Metanephros (tissue), 2 donors: ENCODE data around the gene SPRY2. TPM values are rescaled to one million over a fixed set of nuclear protein-coding genes. Genes with fewer than 3 reads are reported as not detected.

Experiments used
- small RNA-seq: library from RNA; depleted of rRNA; stranded (forward); fragments of <200 nt; gene quantifications from one replicate; pipeline ENCODE3, GENCODE V24; 2014; ENCODE audit warnings: low replicate concordance
- total RNA-seq: library from RNA; depleted of rRNA; stranded (reverse); fragments of >200 nt; gene quantifications from one replicate; pipeline ENCODE4 v1.2.3, GENCODE V29; 2014

Gene SPRY2, protein sequence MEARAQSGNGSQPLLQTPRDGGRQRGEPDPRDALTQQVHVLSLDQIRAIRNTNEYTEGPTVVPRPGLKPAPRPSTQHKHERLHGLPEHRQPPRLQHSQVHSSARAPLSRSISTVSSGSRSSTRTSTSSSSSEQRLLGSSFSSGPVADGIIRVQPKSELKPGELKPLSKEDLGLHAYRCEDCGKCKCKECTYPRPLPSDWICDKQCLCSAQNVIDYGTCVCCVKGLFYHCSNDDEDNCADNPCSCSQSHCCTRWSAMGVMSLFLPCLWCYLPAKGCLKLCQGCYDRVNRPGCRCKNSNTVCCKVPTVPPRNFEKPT
- 46.9 TPM for total RNA-seq

DNA sequence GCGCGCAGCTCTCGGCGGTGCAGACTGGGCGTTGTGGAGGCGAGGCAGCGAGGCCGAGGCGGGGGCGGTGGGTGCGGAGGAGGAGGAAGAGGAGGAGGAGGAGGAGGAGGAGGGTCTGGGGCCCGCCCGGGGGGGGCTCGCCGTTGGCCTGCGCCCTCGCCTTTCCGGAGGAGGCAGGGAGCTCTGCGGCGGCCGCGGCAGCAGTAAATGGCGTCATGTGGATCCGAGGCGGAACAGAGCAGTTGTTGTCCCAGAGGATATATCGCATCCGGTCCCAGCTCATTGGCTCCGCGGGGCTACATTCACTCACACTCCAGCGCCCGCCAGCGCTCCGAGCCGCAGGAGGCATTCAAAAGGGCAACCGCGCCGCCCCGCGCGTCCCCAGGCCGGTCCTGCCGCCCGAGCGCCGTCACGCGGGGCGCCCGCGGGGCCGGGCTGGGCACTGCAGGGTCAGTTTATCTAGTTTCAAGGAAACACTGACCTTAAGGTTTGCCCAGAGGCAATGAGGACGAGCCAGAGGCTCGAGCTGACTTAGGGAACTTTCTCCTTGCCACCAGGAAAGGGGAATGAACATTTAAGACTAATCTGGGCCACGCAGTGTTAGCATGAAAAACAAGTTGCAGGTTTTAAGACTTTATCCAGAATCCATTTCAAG is at the start of gene SPRY2:
SPRY2 (minus strand) TSS at position 26 of the 655 bp plus-strand sequence. CDS start 3,421 bp downstream, outside the sequence.

Small RNAs within 50 kb of the gene (small RNA-seq; reads per million reads assigned to genes)
- not detected for gene RNU6-61P
